HEK293T (cell line): ENCODE data around the gene CEP44.

ENCODE experiments used
- ARNT ChIP-seq: fragments of 450-650 bp; IDR thresholded peaks from 2 replicates; pipeline ENCODE4 v1.6.1; 2017; ENCODE audit warnings: mild to moderate bottlenecking
- ELF4 ChIP-seq: fragments of 450-650 bp; IDR thresholded peaks from 2 replicates; pipeline ENCODE4 v1.6.1; 2017; ENCODE audit warnings: antibody characterized with exemption
- FOXK2 ChIP-seq: fragments of 450-650 bp; IDR thresholded peaks from 2 replicates; pipeline ENCODE4 v1.6.1; 2016; ENCODE audit warnings: mild to moderate bottlenecking
- LEF1 ChIP-seq: fragments of 450-650 bp; IDR thresholded peaks from 2 replicates; pipeline ENCODE4 v1.6.1; 2017; ENCODE audit warnings: mild to moderate bottlenecking, borderline replicate concordance
- NFRKB ChIP-seq: fragments of 450-650 bp; IDR thresholded peaks from 2 replicates; pipeline ENCODE4 v1.6.1; 2016; ENCODE audit warnings: mild to moderate bottlenecking, moderate library complexity
- ZNF384 ChIP-seq: fragments of 450-650 bp; IDR thresholded peaks from 2 replicates; pipeline ENCODE4 v1.6.1; 2016

- TF ChIP-seq ARNT (no peak), FOXK2 (no peak), LEF1 (no peak), ELF4 (no peak), ZNF384 (no peak), NFRKB (no peak)
These were observed 95.2 kb downstream of the CEP44 start for GRCh38 chr4:174378951-174379350.
